ENCODE data around the gene HIF3A.
"Not testable (repeated sequence)": the region's sequence is repeated elsewhere in the genome, so short reads cannot be mapped to it uniquely, and the experiment has no call there.

- TF ChIP-seq EZH2 (IDR thresholded peaks at IDR 0.05; ENCODE audit: low read depth); CTCF (conservative IDR thresholded peaks at IDR 0.05): not testable (repeated sequence)
These were observed 26.4 kb downstream of the HIF3A start for GRCh38 chr19:46323227-46323626.

All from PC-9 (cell line).